Osteoblast (primary cell): Measurements from ENCODE around the gene UFC1. TPM values are rescaled to one million over a fixed set of nuclear protein-coding genes. Genes with fewer than 3 reads are reported as not detected.

Experiments
- DNase-seq: peaks from one replicate; pipeline ENCODE4 v3.0.0; 2011; ENCODE audit warnings: low spot score, mixed read lengths; ENCODE audit not compliant: insufficient read length; ENCODE audit errors: missing footprints
- H2AFZ ChIP-seq: 2 replicates; pipeline ENCODE4 v1.6.0; 2011; ENCODE audit warnings: mild to moderate bottlenecking, low read length
- H3K27ac ChIP-seq: 2 replicates; pipeline ENCODE4 v1.5.1; 2011; ENCODE audit warnings: mild to moderate bottlenecking, low read depth, low read length, moderate library complexity
- H3K27me3 ChIP-seq: 2 replicates; pipeline ENCODE4 v1.6.0; 2012; ENCODE audit warnings: mild to moderate bottlenecking, control low read depth, inconsistent platforms, low read length, moderate library complexity; ENCODE audit not compliant: insufficient read depth
- H3K36me3 ChIP-seq: 2 replicates; pipeline ENCODE4 v1.5.1; 2011; ENCODE audit warnings: mild to moderate bottlenecking, low read length, control low read depth, moderate library complexity; ENCODE audit not compliant: insufficient read depth
- H3K4me1 ChIP-seq: 2 replicates; pipeline ENCODE4 v1.5.1; 2011; ENCODE audit warnings: mild to moderate bottlenecking, low read length, control low read depth, moderate library complexity; ENCODE audit not compliant: insufficient read depth
- H3K4me2 ChIP-seq: 2 replicates; pipeline ENCODE4 v1.6.0; 2011; ENCODE audit warnings: mild to moderate bottlenecking, low read length; ENCODE audit not compliant: insufficient read depth
- H3K4me3 ChIP-seq: fragments of 200-600 bp; sonication (generic); 3 replicates; pipeline ENCODE4 v1.5.1; 2012; ENCODE audit warnings: mild to moderate bottlenecking, low read length, inconsistent platforms; ENCODE audit not compliant: insufficient read depth
- H3K79me2 ChIP-seq: 2 replicates; pipeline ENCODE4 v1.6.0; 2012; ENCODE audit warnings: mild to moderate bottlenecking, low read length, control low read depth, inconsistent platforms; ENCODE audit not compliant: insufficient read depth
- H3K9me3 ChIP-seq: 2 replicates; pipeline ENCODE4 v1.5.1; 2011; ENCODE audit warnings: low read depth, low read length, control low read depth
- H4K20me1 ChIP-seq: 2 replicates; pipeline ENCODE4 v1.6.0; 2012; ENCODE audit warnings: mild to moderate bottlenecking, low read length, control low read depth; ENCODE audit not compliant: insufficient read depth
- CTCF ChIP-seq: IDR thresholded peaks from 2 replicates; pipeline ENCODE4 v1.5.1; 2011; ENCODE audit warnings: mild to moderate bottlenecking, low read depth, low read length, moderate library complexity; ENCODE audit errors: extremely low read depth
- total RNA-seq: library from RNA; depleted of rRNA; stranded (reverse); fragments of >200 nt; gene quantifications from 2 replicates; pipeline ENCODE4 v1.2.3, GENCODE V29; 2012

UFC1 gene
- total RNA-seq, 1 donor: 95.2 TPM

DNA sequence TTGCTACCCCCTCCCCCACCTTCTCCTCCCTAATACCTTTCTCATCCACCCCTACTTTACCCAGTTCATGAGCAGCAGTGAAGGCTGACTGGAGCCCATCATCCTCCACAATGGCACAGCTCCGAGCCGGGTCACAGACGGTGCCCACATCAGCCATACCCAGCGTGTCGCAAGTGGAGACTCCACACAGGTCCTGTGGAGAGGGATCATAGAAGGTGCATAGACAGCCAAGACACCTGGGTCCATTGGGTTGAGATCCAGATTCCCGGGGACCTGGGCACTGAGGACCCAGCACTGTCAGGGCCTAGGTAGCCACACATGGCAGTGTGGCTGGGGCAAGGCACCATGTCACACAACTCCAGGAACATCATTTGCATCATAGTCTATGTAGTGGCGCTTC is 42.3 kb downstream of the UFC1 start:
- no peaks in the 10 kb centered on the region for H4K20me1 ChIP-seq
- TF ChIP-seq CTCF: no peak
- no peaks in the 10 kb centered on the region for H3K27me3 ChIP-seq
- no peaks in the 10 kb centered on the region for H3K9me3 ChIP-seq
- peak overlapping the region; percentile 72 for H3K4me2 ChIP-seq
- no peak overlapping the region for H2AFZ ChIP-seq
- no peak overlapping the region for H3K4me3 ChIP-seq
- peaks cover 14% of the 10 kb centered on the region for H3K36me3 ChIP-seq
- peaks cover 43% of the 10 kb centered on the region for H3K4me1 ChIP-seq
- peaks cover 11% of the 10 kb centered on the region for H3K79me2 ChIP-seq
- H3K27ac ChIP-seq: peak overlapping the region; percentile 91
- DNase-seq: no peak

DNA sequence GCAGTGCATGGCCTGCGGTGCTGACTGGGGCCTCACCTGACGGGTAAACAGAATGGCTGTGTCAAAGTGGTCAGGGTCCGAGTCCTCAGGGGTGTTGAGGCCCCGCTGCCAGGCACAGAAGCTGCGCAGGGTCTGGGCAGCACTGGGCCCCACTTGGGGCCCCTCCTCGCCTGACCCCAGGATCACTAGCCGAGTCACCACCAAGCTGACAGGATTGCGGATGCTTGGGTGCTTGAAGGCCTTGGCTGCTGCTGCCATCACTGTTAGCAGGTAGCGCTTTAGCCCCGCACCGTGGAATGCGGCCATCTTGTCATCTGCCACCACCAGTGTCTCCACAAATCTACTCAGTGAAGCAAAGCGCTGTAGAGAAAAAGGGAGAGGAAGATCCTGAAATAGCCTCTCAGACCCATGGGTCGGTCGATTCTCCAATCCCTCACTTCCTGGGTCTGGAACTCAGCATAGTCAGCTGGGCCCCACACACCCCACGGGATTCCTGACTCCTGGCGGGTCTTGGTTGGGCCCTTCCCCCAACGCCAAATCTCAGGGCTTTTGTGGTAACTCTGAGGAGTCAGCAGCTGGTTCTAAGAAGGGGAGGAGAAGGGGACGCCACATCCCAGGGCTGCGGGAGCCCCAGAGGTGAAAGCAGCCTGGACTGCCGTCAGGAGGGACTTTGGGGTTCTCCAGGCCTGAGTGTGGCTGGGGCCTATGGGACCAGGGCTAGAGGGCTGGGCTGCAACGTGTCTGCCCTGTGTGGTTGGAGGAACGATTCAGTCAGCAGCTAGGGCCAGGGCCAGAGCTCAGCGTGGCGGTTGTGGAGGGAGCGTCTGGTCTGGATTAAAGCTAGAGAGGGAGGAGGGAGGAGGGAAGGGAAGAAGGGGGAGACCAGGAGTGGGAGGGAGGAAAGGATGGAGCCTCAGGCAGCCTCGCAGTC is 43.0 kb downstream of the UFC1 start:
- H3K4me3 ChIP-seq: peak overlapping the region; percentile 66
- no peaks in the 10 kb centered on the region for H4K20me1 ChIP-seq
- H3K79me2 ChIP-seq: peaks cover 11% of the 10 kb centered on the region
- H3K4me2 ChIP-seq: peak overlapping the region; percentile 72
- no peaks in the 10 kb centered on the region for H3K27me3 ChIP-seq
- peak; percentile 92 for DNase-seq
- no peak for TF ChIP-seq CTCF
- H3K4me1 ChIP-seq: peaks cover 49% of the 10 kb centered on the region
- H3K27ac ChIP-seq: peak overlapping the region; percentile 91
- H3K9me3 ChIP-seq: no peaks in the 10 kb centered on the region
- H2AFZ ChIP-seq: peak overlapping the region; percentile 88
- peaks cover 7% of the 10 kb centered on the region for H3K36me3 ChIP-seq

- no peak for TF ChIP-seq CTCF
- no peak for DNase-seq
- Histone ChIP-seq H4K20me1 (no peaks in the 10 kb centered on the region), H3K27me3 (no peaks in the 10 kb centered on the region), H3K4me2 (peak overlapping the region; percentile 72), H3K9me3 (no peaks in the 10 kb centered on the region), H2AFZ (peak overlapping the region; percentile 88), H3K79me2 (peaks cover 17% of the 10 kb centered on the region), H3K27ac (peak overlapping the region; percentile 91), H3K4me3 (peak overlapping the region; percentile 66), H3K36me3 (no peaks in the 10 kb centered on the region), H3K4me1 (peaks cover 51% of the 10 kb centered on the region)
Observed at GRCh38 chr1:161197560-161198193, 43.9 kb downstream of the UFC1 start.
